Measurements from ENCODE around the gene LGMN.
"Not testable (repeated sequence)": the region's sequence is repeated elsewhere in the genome, so short reads cannot be mapped to it uniquely, and the experiment has no call there.

The LGMN gene

DNA sequence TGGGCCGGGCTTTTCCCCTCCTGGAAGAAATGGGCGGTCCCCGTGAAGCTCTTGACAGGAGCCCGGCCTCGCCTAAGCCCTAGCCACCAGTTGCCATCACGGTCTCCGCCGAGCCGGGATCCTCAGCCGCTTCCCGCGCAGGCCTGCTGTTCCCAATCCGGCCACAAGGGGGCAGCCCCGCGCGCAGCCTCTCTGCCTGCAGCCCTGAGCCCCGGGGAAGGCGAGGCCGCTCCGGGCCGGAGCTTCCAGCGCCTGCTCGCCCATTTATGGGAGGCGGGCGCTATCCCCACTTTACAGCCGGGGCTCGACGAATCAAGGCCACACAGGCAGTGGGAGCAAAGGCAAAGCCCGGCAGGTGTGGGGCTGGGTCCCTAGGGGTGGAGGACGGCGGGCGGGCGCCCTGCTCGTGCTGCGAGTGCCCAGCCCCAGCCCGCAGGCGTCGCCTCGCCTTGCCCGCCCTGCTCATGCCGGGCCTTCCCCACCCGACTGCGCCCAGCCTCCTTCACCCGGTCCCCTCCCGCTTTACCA, 61.5 kb downstream of the LGMN start:
- peak; percentile 95 for TF ChIP-seq CTCF (conservative IDR thresholded peaks at IDR 0.05; ENCODE audit: low read depth, low read length)
- H3K4me3 ChIP-seq (ENCODE audit: low read length): peak overlapping the region; percentile 33
- no peak for DNase-seq (ENCODE audit: low read depth)

DNA sequence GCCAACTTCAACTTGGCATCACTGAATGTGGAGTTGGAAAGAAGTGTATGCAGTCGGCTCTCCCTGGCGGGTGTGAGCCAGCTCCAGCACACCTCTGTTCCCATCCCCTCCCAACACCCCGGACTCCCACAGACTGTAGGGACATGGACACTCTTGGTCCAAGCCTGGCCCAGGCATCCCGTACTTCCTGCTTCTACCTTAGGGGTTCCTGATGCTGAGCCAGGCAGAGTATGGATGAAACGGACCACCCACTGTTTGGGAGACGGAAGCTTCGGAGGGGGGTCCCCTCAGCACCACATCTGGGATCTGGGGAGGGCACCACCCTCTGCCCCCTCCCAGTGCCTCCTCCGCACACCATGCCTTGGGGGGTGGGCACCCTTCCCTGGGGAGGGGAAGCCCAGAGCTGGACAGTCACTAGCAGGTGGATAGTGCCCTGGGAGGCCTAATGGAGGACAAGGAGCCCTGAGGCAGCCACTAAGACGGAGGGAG, 62.0 kb downstream of the LGMN start:
- no peak for TF ChIP-seq CTCF (conservative IDR thresholded peaks at IDR 0.05; ENCODE audit: low read depth, low read length)
- no peak overlapping the region for H3K4me3 ChIP-seq (ENCODE audit: low read length)
- no peak for DNase-seq (ENCODE audit: low read depth)

DNA sequence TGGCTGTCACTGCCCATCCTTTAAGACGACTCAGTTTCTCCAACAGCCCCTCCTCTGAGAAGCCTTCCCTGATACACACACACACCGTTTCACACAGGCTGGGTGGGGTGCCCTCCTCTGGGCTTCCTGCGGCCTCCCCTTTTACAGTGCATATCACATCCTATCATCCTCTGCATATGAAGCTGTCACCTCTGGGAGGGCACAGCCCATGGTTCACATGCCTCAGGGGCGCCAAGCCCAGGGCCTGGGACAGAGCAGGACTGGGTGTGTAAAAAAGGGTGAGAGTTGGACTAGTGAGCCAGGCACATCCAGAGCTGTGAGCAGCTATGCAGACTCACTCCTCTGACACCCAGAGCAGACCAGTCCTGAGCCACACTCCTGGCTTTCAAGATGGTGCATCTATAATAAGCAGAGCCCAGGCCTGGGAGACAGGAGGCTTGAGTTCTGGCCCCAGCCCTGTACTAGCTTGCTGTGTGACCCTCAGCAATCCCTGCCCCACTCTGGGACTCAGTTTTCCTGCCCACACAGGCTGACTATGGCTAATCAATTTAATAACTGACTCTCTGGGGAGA, 62.6 kb downstream of the LGMN start:
- no peak for TF ChIP-seq CTCF (conservative IDR thresholded peaks at IDR 0.05; ENCODE audit: low read depth, low read length)
- H3K4me3 ChIP-seq (ENCODE audit: low read length): no peak overlapping the region
- DNase-seq (ENCODE audit: low read depth): no peak

- DNase-seq (ENCODE audit: low read depth): no peak
- H3K4me3 ChIP-seq (ENCODE audit: low read length): no peak overlapping the region
- TF ChIP-seq CTCF (conservative IDR thresholded peaks at IDR 0.05; ENCODE audit: low read depth, low read length): no peak
Measured at GRCh38 chr14:92684801-92685560, 63.4 kb downstream of the LGMN start.

- no peak for TF ChIP-seq CTCF (conservative IDR thresholded peaks at IDR 0.05; ENCODE audit: low read depth, low read length)
- no peak overlapping the region for H3K4me3 ChIP-seq (ENCODE audit: low read length)
- no peak for DNase-seq (ENCODE audit: low read depth)
Measured at GRCh38 chr14:92683041-92683440, 65.4 kb downstream of the LGMN start.

DNA sequence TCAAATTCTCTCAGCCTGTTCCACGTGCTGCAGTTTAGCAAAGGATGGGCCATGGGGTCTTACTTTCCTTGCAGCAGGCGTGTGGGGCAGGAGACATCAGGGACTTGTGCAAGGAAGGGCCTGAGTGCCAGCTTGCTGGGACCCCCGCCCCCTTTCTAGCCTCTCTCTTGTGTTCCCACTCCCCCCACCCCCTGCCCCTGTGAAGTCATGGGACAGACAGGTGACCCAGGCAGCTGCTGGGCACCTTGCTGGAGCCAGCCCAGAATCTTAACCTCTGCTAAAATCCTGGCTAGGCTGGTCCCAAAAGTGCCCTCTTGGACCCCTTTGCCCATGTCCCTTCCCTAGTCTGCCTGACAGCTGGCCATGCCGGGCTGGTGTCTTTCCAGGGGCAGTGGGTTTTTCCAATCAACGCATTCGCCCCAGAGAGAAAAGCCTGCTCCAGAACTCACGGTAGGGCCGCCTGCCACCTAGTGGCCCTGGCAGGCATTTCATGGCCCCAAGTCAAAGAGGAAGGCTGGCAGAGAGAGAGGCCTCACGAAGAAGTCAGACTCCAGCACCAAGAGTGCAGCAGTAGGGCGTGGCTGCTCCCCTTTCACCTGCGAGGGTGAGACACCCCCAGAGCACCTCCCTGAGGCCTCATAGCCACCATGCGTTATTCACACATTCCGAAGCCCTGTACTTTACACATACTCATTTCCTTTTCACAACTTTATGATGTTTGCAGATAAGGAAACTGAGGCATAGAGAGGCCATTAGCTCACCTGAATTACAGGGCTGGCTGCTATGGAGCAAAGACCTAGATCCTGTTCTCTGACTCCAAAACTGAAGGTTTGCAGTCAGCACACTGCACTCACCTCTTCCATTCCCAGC, 67.4 kb downstream of the LGMN start:
- no peak overlapping the region for H3K4me3 ChIP-seq (ENCODE audit: low read length)
- TF ChIP-seq CTCF (conservative IDR thresholded peaks at IDR 0.05; ENCODE audit: low read depth, low read length): peak; percentile 98
- no peak for DNase-seq (ENCODE audit: low read depth)

- not testable (repeated sequence) for H3K4me3 ChIP-seq (ENCODE audit: low read length); DNase-seq (ENCODE audit: low read depth)
Measured at GRCh38 chr14:92680330-92680729, 68.1 kb downstream of the LGMN start.
